Endothelial cell of umbilical vein (primary cell): ENCODE results near the gene THTPA. TPM values are rescaled to one million over a fixed set of nuclear protein-coding genes. Genes with fewer than 3 reads are reported as not detected.

Source experiments
- BruUV-seq: library from RNA; stranded (reverse); fragments of 400-500 nt; replicated peaks from 2 replicates; lab custom pipeline; 2021; lab: Mats Ljungman, UMichigan
- CTCF ChIA-PET: fragments of 300-600, 350-600 bp; sonication (Branson Sonifier 250); formaldehyde crosslinking; loops from one replicate; lab custom pipeline; 2021; ENCODE audit warnings: antibody characterized with exemption, inconsistent platforms; lab: Charles Lee
- POLR2A ChIA-PET: fragments of 300-600, 350-600 bp; sonication (Branson Sonifier 250); formaldehyde crosslinking; loops from one replicate; lab custom pipeline; 2021; ENCODE audit warnings: antibody characterized with exemption, inconsistent platforms; lab: Charles Lee
- DNase-seq: peaks from one replicate; pipeline ENCODE4 v3.0.0-alpha.2; 2011; ENCODE audit warnings: low read depth, low spot score
- FAIRE-seq: peaks from 2 replicates; lab custom pipeline; 2011; peaks lifted over from hg19 to GRCh38; lab: Jason Lieb, UNC
- H2AFZ ChIP-seq: 2 replicates; pipeline ENCODE4 v1.6.0; 2012; ENCODE audit warnings: low read depth, low read length, control low read depth, inconsistent platforms
- H3K27ac ChIP-seq: 2 replicates; pipeline ENCODE4 v1.5.1; 2011; ENCODE audit warnings: low read depth, mild to moderate bottlenecking, control low read depth, low read length, moderate library complexity; ENCODE audit not compliant: insufficient read depth
- H3K27me3 ChIP-seq, 2 experiments: 2 replicates each; pipeline versions ENCODE4 v1.6.0 to v1.6.1; 2011; ENCODE audit warnings: low read length in 2 of 2, mixed read lengths in 1 of 2; ENCODE audit not compliant: control insufficient read depth in 2 of 2, insufficient read depth in 2 of 2
- H3K36me3 ChIP-seq, 2 experiments: 2 replicates in 1 of 2; 3 replicates in 1 of 2; pipeline ENCODE4 v1.5.1; 2011; ENCODE audit warnings: low read length in 2 of 2, mild to moderate bottlenecking in 1 of 2, moderate library complexity in 1 of 2; ENCODE audit not compliant: control insufficient read depth in 2 of 2, insufficient read depth in 2 of 2; ENCODE audit errors: extremely low read depth in 1 of 2
- H3K4me1 ChIP-seq: 3 replicates; pipeline ENCODE4 v1.5.1; 2011; ENCODE audit warnings: mild to moderate bottlenecking, low read length; ENCODE audit not compliant: control insufficient read depth, insufficient read depth; ENCODE audit errors: extremely low read depth
- H3K4me2 ChIP-seq: 2 replicates; pipeline ENCODE4 v1.6.1; 2011; ENCODE audit warnings: low read length, control low read depth, mixed read lengths; ENCODE audit not compliant: insufficient read depth
- H3K4me3 ChIP-seq, 3 experiments: fragments of 200-600 bp in 1 of 3; sonication (generic), shearing (Covaris generic) in 1 of 3; replicated peaks in 1 of 3; 2 replicates each; pipeline ENCODE4 v1.5.1; 2011 to 2016; ENCODE audit warnings: control low read depth in 3 of 3, low read length in 3 of 3, mild to moderate bottlenecking in 2 of 3, inconsistent platforms in 1 of 3, low read depth in 1 of 3, moderate library complexity in 1 of 3; ENCODE audit not compliant: insufficient read depth in 1 of 3
- H3K79me2 ChIP-seq: 2 replicates; pipeline ENCODE4 v1.6.0; 2012; ENCODE audit warnings: low read length, inconsistent platforms; ENCODE audit not compliant: control insufficient read depth, insufficient read depth
- H3K9ac ChIP-seq: replicated peaks from 2 replicates; pipeline ENCODE3; 2011; ENCODE audit warnings: low read length, control low read depth; ENCODE audit not compliant: insufficient read depth; ENCODE audit errors: extremely low read depth
- H3K9me1 ChIP-seq: replicated peaks from 3 replicates; pipeline ENCODE4 v1.6.0; 2011; ENCODE audit warnings: mild to moderate bottlenecking, low read length; ENCODE audit not compliant: control insufficient read depth, insufficient read depth; ENCODE audit errors: extremely low read depth
- H3K9me3 ChIP-seq: replicated peaks from 2 replicates; pipeline ENCODE4 v1.5.1; 2012; ENCODE audit warnings: low read length, inconsistent platforms; ENCODE audit not compliant: control insufficient read depth, insufficient read depth
- H4K20me1 ChIP-seq: replicated peaks from 2 replicates; pipeline ENCODE3; 2011; ENCODE audit warnings: mild to moderate bottlenecking, low read length; ENCODE audit not compliant: control insufficient read depth, insufficient read depth; ENCODE audit errors: extremely low read depth
- CTCF ChIP-seq, 2 donors: IDR thresholded peaks; 1 replicate in 1 of 2; 2 replicates in 1 of 2; pipeline ENCODE4 v1.5.1; 2011; ENCODE audit warnings: low read length in 2 of 2, mild to moderate bottlenecking in 2 of 2, moderate library complexity in 2 of 2, control low read depth in 1 of 2, inconsistent platforms in 1 of 2, low read depth in 1 of 2; ENCODE audit not compliant: insufficient read depth in 1 of 2; ENCODE audit errors: extremely low read depth in 1 of 2
- EZH2 ChIP-seq: IDR thresholded peaks from 2 replicates; pipeline ENCODE4 v1.6.1; 2012; ENCODE audit warnings: borderline replicate concordance, low read depth, mild to moderate bottlenecking, moderate library complexity, low read length, inconsistent platforms; ENCODE audit not compliant: severe bottlenecking
- FOS ChIP-seq: IDR thresholded peaks from 2 replicates; pipeline ENCODE4 v1.6.1; 2011; ENCODE audit warnings: mild to moderate bottlenecking, low read length, moderate library complexity, borderline replicate concordance; ENCODE audit not compliant: insufficient read depth
- GATA2 ChIP-seq: IDR thresholded peaks from 2 replicates; pipeline ENCODE4 v1.7.0; 2011; ENCODE audit warnings: low read depth, mild to moderate bottlenecking, moderate library complexity, mixed read lengths, low read length; ENCODE audit not compliant: insufficient read length, insufficient read depth
- JUN ChIP-seq: IDR thresholded peaks from 2 replicates; pipeline ENCODE4 v1.6.1; 2011; ENCODE audit warnings: borderline replicate concordance, low read depth; ENCODE audit not compliant: insufficient read length, insufficient read depth
- MAX ChIP-seq: IDR thresholded peaks from 2 replicates; pipeline ENCODE4 v1.6.1; 2011; ENCODE audit not compliant: insufficient read depth, insufficient read length
- MYC ChIP-seq: IDR thresholded peaks from one replicate; pipeline ENCODE4 v1.6.1; 2011; ENCODE audit warnings: mild to moderate bottlenecking, low read depth, low read length
- POLR2A ChIP-seq: IDR thresholded peaks from 2 replicates; pipeline ENCODE4 v1.6.1; 2012; ENCODE audit warnings: low read depth, mild to moderate bottlenecking, control low read depth, low read length
- POLR2AphosphoS5 ChIP-seq: IDR thresholded peaks from 2 replicates; pipeline ENCODE4 v1.6.1; 2012; ENCODE audit warnings: low read depth, mild to moderate bottlenecking, control low read depth, low read length, moderate library complexity; ENCODE audit not compliant: insufficient read depth
- dilution Hi-C: fragments of 300-500 bp; cut with MboI; formaldehyde crosslinking; loops from one replicate; pipeline ENCODE4 v1.15.0; 2019; ENCODE audit warnings: low sequenced_read_pairs; ENCODE audit not compliant: extremely low pct_ligation_motif_present
- intact Hi-C: fragments of 100-400 bp; cut with micrococcal nuclease; formaldehyde crosslinking; loops from one replicate; pipeline ENCODE4 v1.10.0; 2022
- polyA plus RNA-seq, 4 experiments: library from polyadenylated mRNA; depleted of rRNA in 3 of 4; stranded (reverse) in 3 of 4; unstranded in 1 of 4; fragments of >200 nt; gene quantifications; 2 replicates each; pipeline versions ENCODE4 v1.2.1 to v1.2.3, GENCODE V29; 2011 to 2012; ENCODE audit warnings: missing spikeins in 1 of 4
- total RNA-seq: library from RNA; stranded (reverse); gene quantifications from 2 replicates; pipeline ENCODE4 v1.2.3, GENCODE V29; 2021

THTPA gene
- total and polyA plus RNA-seq, 2 donors (not counting 3 experiments of a cell fraction or from before 2014, with no cell fraction given): 10.8 to 12.5 TPM

GRCh38 chr14:23604675-23605170 is 48.7 kb downstream of the THTPA start:
- H3K4me2 ChIP-seq: no peak overlapping the region
- H3K4me3 ChIP-seq: no peak overlapping the region
- BruUV-seq: no TSS peak
- no peak overlapping the region for H3K27ac ChIP-seq
- ChIA-PET CTCF (interaction anchor here (4.0 kb wide), 1 partner anchor 28 kb away, joined by 20 read pairs; no protein-coding TSS in a partner anchor), POLR2A (no interaction called here)
- H4K20me1 ChIP-seq: no peaks in the 10 kb centered on the region
- no peaks in the 10 kb centered on the region for H3K27me3 ChIP-seq
- dilution Hi-C loops: no loop called here
- FAIRE-seq: no peak
- intact Hi-C loops: no loop called here
- H3K9ac ChIP-seq: no peak overlapping the region
- no peaks in the 10 kb centered on the region for H3K36me3 ChIP-seq
- H2AFZ ChIP-seq: no peak overlapping the region
- H3K4me1 ChIP-seq: no peaks in the 10 kb centered on the region
- H3K9me1 ChIP-seq: no peaks in the 10 kb centered on the region
- H3K79me2 ChIP-seq: no peaks in the 10 kb centered on the region
- TF ChIP-seq CTCF (IDR thresholded peaks at IDR 0.05; ENCODE audit: extremely low read depth in 1 of 2, insufficient read depth in 1 of 2, low read depth in 1 of 2, low read length in 2 of 2) (no peak), POLR2AphosphoS5 (no peak), EZH2 (no peak), GATA2 (no peak), FOS (no peak), MYC (no peak), POLR2A (no peak), JUN (no peak), MAX (no peak)
- no peak for DNase-seq
- H3K9me3 ChIP-seq: no peaks in the 10 kb centered on the region
